Measurements from ENCODE around the gene SLC13A4. TPM values are rescaled to one million over a fixed set of nuclear protein-coding genes. Genes with fewer than 3 reads are reported as not detected.
A peak's percentile ranks its signal among the peaks of the same experiment; 100 is the strongest.

Gene SLC13A4
- total and polyA plus RNA-seq, 2 of the 4 experiments (the other 2 are of a cell fraction): 0.10 TPM; not detected in 1

GRCh38 chr7:135662373-135663114 lies 65.4 kb downstream of the SLC13A4 start, which contains the start of gene STMP1 (continued):
- TF ChIP-seq USF2 (IDR thresholded peaks at IDR 0.05; ENCODE audit: low read depth, low read length) (no peak), NFE2L2 (IDR thresholded peaks at IDR 0.05; ENCODE audit: low read depth, low read length) (peak; percentile 85; the same call in 1 of the 2 replicates)

- ChIA-PET CTCF (interaction anchor here (1.0 to 3.1 kb wide), 4 partner anchors 11 to 134 kb away, joined by 4 to 24 read pairs (median 8); no protein-coding TSS in a partner anchor), POLR2A (ENCODE audit: unreplicated experiment) (interaction anchor here (0.6 to 0.7 kb wide), 3 partner anchors 17 to 741 kb away, joined by 3 to 5 read pairs (median 4); no protein-coding TSS in a partner anchor)
- dilution Hi-C loops (cut with HindIII; ENCODE audit: low sequenced_read_pairs, unreplicated experiment) (no loop called here), in situ Hi-C loops (cut with MboI; ENCODE audit: low sequenced_read_pairs) (no loop called here), intact Hi-C loops (cut with micrococcal nuclease) (loop anchor here (2.0 to 10.0 kb wide), 3 partner anchors 40 to 1213 kb away; no protein-coding TSS in a partner anchor)
- peak overlapping the region; percentile 84 for H3K4me3 ChIP-seq (ENCODE audit: insufficient read depth, low read depth, low read length)
- 0 out of 2 replicates have a peak overlapping the region, but pooled peaks have one; percentile 48 for H2BK120ac ChIP-seq (ENCODE audit: low read depth, low read length)
- BruUV-seq (replicated peaks): no TSS peak
- H4K5ac ChIP-seq (ENCODE audit: low read depth, low read length): peak overlapping the region; percentile 93
- H3K9me1 ChIP-seq (ENCODE audit: insufficient read depth, low read length): peaks cover 8% of the 10 kb centered on the region; the same call in 1 of the 2 replicates
- peak overlapping the region; percentile 78 for H3K4me2 ChIP-seq (ENCODE audit: low read depth, low read length)
- peaks cover 7% of the 10 kb centered on the region; the same call in 1 of the 2 replicates for H4K20me1 ChIP-seq (ENCODE audit: insufficient read depth, low read length)
- peak overlapping the region; percentile 52 for H3K9ac ChIP-seq (ENCODE audit: low read depth, low read length)
- H3K9me3 ChIP-seq (ENCODE audit: control insufficient read depth, insufficient read depth, low read length): no peaks in the 10 kb centered on the region
- 0 out of 2 replicates have a peak overlapping the region, but pooled peaks have one; percentile 48 for H3K56ac ChIP-seq (ENCODE audit: extremely low read depth, insufficient read depth, low read length)
- peak overlapping the region; percentile 57 for H3K4ac ChIP-seq (ENCODE audit: low read depth, low read length)
- peak overlapping the region; percentile 49 for H3K14ac ChIP-seq (replicated peaks; ENCODE audit: low read depth, low read length)
- ATAC-seq (ENCODE audit: low read depth) (no peak), DNase-seq (no peak)
- peak overlapping the region; percentile 64; the same call in 1 of the 3 replicates for H2BK15ac ChIP-seq (ENCODE audit: low read depth, low read length)
- peak overlapping the region; percentile 22; the same call in 1 of the 2 replicates for H2BK20ac ChIP-seq (ENCODE audit: low read depth, low read length)
- peak overlapping the region; percentile 72; the same call in 1 of the 2 replicates for H4K91ac ChIP-seq (ENCODE audit: insufficient read depth, low read depth, low read length)
- peak overlapping the region; percentile 93 for H2AFZ ChIP-seq (replicated peaks; ENCODE audit: low read length, poor library complexity)
- H3K27ac ChIP-seq (ENCODE audit: insufficient read depth, low read length): peak overlapping the region; percentile 28
- H3K23ac ChIP-seq (ENCODE audit: low read depth, low read length): no peak overlapping the region
- H3K4me1 ChIP-seq (ENCODE audit: control insufficient read depth, insufficient read depth, low read length): peaks cover 9% of the 10 kb centered on the region
- peak overlapping the region; percentile 95 to 97 for H4K8ac ChIP-seq (ENCODE audit: low read depth in 2 of 2, low read length in 2 of 2)
- H3K18ac ChIP-seq (ENCODE audit: low read depth, low read length): peak overlapping the region; percentile 21
- no peak overlapping the region for H2BK5ac ChIP-seq (ENCODE audit: low read depth, low read length, poor library complexity, severe bottlenecking)
- H2AK5ac ChIP-seq (ENCODE audit: low read depth, low read length): 0 out of 2 replicates have a peak overlapping the region, but pooled peaks have one; percentile 49
- H3K36me3 ChIP-seq (ENCODE audit: control insufficient read depth, insufficient read depth, low read length): no peaks in the 10 kb centered on the region
- TF ChIP-seq MXI1 (IDR thresholded peaks at IDR 0.05; ENCODE audit: borderline replicate concordance, low read depth, low read length) (no peak; the same call in 1 of the 2 replicates), FOS (IDR thresholded peaks at IDR 0.05; ENCODE audit: low read depth, low read length) (no peak), CTCF (conservative IDR thresholded peaks at IDR 0.05; ENCODE audit: low read depth, low read length) (no peak), BHLHE40 (IDR thresholded peaks at IDR 0.05; ENCODE audit: low read depth, low read length) (no peak), SMC3 (IDR thresholded peaks at IDR 0.05; ENCODE audit: low read depth, low read length) (no peak), NFE2L2 (IDR thresholded peaks at IDR 0.05; ENCODE audit: low read depth, low read length) (no peak)
- no peaks in the 10 kb centered on the region for H3K27me3 ChIP-seq (ENCODE audit: control insufficient read depth, insufficient read depth, low read length)
- 3% methylated on average over 13 of the region's 17 CpGs; no CpG with 5 or more reads in 1 of the 2 experiments for WGBS, 2 experiments (ENCODE audit: extremely low coverage in 2 of 2, insufficient read length in 1 of 2)
- peaks cover 8 to 31% of the 10 kb centered on the region in 2 experiments; a peak in 3 of 4 replicates for H3K79me1 ChIP-seq (ENCODE audit: low read depth in 1 of 2, low read length in 2 of 2)
- H2AK9ac ChIP-seq (replicated peaks; ENCODE audit: low read depth, low read length, poor library complexity): peak overlapping the region; percentile 99
Observed at GRCh38 chr7:135662123-135662372, 65.9 kb downstream of the SLC13A4 start.

Measured in IMR-90 (cell line).